ENCODE data around the gene C11orf68.
A peak's percentile ranks its signal among the peaks of the same experiment; 100 is the strongest.

The C11orf68 gene

GRCh38 chr11:65921033-65921555 lies 2.2 kb upstream of the C11orf68 start (continued):
- TF ChIP-seq ZNF2 (tag by site-specific recombination; IDR thresholded peaks at IDR 0.05) (no peak), ZNF248 (tag by site-specific recombination; IDR thresholded peaks at IDR 0.05) (no peak), SP3 (tag by site-specific recombination; IDR thresholded peaks at IDR 0.05) (no peak), ZNF362 (tag by site-specific recombination; IDR thresholded peaks at IDR 0.05) (no peak)

DNA sequence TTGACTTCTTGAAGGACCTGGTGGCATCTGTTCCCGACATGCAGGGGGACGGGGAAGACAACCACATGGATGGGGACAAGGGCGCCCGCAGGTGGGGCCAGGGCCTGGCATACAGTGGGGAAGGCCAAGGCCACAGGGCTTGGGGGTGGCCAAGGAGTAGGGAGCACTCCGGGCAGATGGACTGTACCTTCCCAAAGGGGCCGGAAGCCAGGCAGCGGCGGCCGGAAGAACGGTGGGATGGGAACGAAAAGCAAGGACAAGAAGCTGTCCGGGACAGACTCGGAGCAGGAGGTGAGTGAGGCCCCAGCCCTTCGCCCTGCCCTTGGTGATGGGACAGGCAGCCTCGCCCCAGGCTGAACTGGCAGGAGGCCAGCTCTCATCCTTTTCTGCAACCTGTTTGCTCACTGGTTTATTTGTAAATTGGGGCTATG lies 1.5 kb upstream of the C11orf68 start:
- Histone ChIP-seq H3K27ac (ENCODE audit: extremely low read depth, low read depth, low read length) (no peak overlapping the region), H3K36me3 (ENCODE audit: control insufficient read depth in 2 of 2, insufficient read depth in 1 of 2, low read length in 2 of 2) (peaks cover 0 to 14% of the 10 kb centered on the region in 2 experiments; a peak in 2 of 3 replicates), H3K9me3 (ENCODE audit: control insufficient read depth, insufficient read depth, low read depth, low read length) (no peaks in the 10 kb centered on the region), H3K4me3 (ENCODE audit: low read depth, low read length) (peak overlapping the region; percentile 74), H3K4me1 (ENCODE audit: control insufficient read depth, insufficient read depth, low read length) (no peaks in the 10 kb centered on the region; the same call in 1 of the 2 replicates)
- POLR2A ChIA-PET: interaction anchor here (0.6 kb wide), 2 partner anchors 26 to 32 kb away, joined by 3 read pairs; partner anchors contain the start of gene FIBP
- TF ChIP-seq ZBTB20 (tag by site-specific recombination; IDR thresholded peaks at IDR 0.05) (0 out of 2 replicates have a peak, but pooled peaks have one; percentile 3), ZNF513 (tag by site-specific recombination; IDR thresholded peaks at IDR 0.05) (no peak), PRDM10 (tag by site-specific recombination; IDR thresholded peaks at IDR 0.05) (peak; percentile 66), BCL11B (tag by site-specific recombination; IDR thresholded peaks at IDR 0.05; ENCODE audit: low read depth) (no peak)
- CTCF ChIA-PET: interaction anchor here (0.7 kb wide), 1 partner anchor 13 kb away, joined by 5 read pairs; no protein-coding TSS in a partner anchor

- no peak overlapping the region; the same call in 1 of the 2 replicates for H3K27ac ChIP-seq (ENCODE audit: extremely low read depth, low read depth, low read length)
- TF ChIP-seq EGR2 (tag by site-specific recombination; IDR thresholded peaks at IDR 0.05; ENCODE audit: low read depth): peak; percentile 57; the same call in 1 of the 2 replicates
- TF ChIP-seq, protein P1, sequence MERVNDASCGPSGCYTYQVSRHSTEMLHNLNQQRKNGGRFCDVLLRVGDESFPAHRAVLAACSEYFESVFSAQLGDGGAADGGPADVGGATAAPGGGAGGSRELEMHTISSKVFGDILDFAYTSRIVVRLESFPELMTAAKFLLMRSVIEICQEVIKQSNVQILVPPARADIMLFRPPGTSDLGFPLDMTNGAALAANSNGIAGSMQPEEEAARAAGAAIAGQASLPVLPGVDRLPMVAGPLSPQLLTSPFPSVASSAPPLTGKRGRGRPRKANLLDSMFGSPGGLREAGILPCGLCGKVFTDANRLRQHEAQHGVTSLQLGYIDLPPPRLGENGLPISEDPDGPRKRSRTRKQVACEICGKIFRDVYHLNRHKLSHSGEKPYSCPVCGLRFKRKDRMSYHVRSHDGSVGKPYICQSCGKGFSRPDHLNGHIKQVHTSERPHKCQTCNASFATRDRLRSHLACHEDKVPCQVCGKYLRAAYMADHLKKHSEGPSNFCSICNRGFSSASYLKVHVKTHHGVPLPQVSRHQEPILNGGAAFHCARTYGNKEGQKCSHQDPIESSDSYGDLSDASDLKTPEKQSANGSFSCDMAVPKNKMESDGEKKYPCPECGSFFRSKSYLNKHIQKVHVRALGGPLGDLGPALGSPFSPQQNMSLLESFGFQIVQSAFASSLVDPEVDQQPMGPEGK (tag by site-specific recombination; IDR thresholded peaks at IDR 0.05): peak; percentile 12; the same call in 1 of the 2 replicates
- TF ChIP-seq, protein P2, sequence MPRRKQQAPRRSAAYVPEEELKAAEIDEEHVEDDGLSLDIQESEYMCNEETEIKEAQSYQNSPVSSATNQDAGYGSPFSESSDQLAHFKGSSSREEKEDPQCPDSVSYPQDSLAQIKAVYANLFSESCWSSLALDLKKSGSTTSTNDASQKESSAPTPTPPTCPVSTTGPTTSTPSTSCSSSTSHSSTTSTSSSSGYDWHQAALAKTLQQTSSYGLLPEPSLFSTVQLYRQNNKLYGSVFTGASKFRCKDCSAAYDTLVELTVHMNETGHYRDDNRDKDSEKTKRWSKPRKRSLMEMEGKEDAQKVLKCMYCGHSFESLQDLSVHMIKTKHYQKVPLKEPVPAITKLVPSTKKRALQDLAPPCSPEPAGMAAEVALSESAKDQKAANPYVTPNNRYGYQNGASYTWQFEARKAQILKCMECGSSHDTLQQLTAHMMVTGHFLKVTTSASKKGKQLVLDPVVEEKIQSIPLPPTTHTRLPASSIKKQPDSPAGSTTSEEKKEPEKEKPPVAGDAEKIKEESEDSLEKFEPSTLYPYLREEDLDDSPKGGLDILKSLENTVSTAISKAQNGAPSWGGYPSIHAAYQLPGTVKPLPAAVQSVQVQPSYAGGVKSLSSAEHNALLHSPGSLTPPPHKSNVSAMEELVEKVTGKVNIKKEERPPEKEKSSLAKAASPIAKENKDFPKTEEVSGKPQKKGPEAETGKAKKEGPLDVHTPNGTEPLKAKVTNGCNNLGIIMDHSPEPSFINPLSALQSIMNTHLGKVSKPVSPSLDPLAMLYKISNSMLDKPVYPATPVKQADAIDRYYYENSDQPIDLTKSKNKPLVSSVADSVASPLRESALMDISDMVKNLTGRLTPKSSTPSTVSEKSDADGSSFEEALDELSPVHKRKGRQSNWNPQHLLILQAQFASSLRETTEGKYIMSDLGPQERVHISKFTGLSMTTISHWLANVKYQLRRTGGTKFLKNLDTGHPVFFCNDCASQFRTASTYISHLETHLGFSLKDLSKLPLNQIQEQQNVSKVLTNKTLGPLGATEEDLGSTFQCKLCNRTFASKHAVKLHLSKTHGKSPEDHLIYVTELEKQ (tag by site-specific recombination; IDR thresholded peaks at IDR 0.05; ENCODE audit: borderline replicate concordance): no peak
- no peak for TF ChIP-seq ZNF175 (tag by site-specific recombination; IDR thresholded peaks at IDR 0.05)
- TF ChIP-seq ZBTB17 (tag by site-specific recombination; IDR thresholded peaks at IDR 0.05): no peak
- no peak for TF ChIP-seq ZNF658 (tag by site-specific recombination; IDR thresholded peaks at IDR 0.05)
- TF ChIP-seq HOXC10 (CRISPR knock-in tag; IDR thresholded peaks at IDR 0.05): 0 out of 2 replicates have a peak, but pooled peaks have one; percentile 22
- TF ChIP-seq ZNF341 (tag by site-specific recombination; IDR thresholded peaks at IDR 0.05; ENCODE audit: low read depth): peak; percentile 35; the same call in 1 of the 2 replicates
Measured at GRCh38 chr11:65919573-65920371, 910 bp upstream of the C11orf68 start.

More at GRCh38 chr11:65919573-65920371, 910 bp upstream of the C11orf68 start:
- ChIA-PET CTCF (interaction anchor here (0.7 kb wide), 2 partner anchors 13 to 23 kb away, joined by 3 to 5 read pairs; no protein-coding TSS in a partner anchor), POLR2A (interaction anchor here (0.6 to 2.3 kb wide), 2 partner anchors 30 to 32 kb away, joined by 3 to 12 read pairs; partner anchors contain the start of genes CCDC85B and FIBP)
- peaks cover 0 to 14% of the 10 kb centered on the region in 2 experiments; a peak in 2 of 3 replicates for H3K36me3 ChIP-seq (ENCODE audit: control insufficient read depth in 2 of 2, insufficient read depth in 1 of 2, low read length in 2 of 2)
- H3K9me3 ChIP-seq (ENCODE audit: control insufficient read depth, insufficient read depth, low read depth, low read length): no peaks in the 10 kb centered on the region
- no peaks in the 10 kb centered on the region; the same call in 1 of the 2 replicates for H3K4me1 ChIP-seq (ENCODE audit: control insufficient read depth, insufficient read depth, low read length)
- H3K4me3 ChIP-seq (ENCODE audit: low read depth, low read length): peak overlapping the region; percentile 74

All from HEK293 (cell line).